H7 (cell line): ENCODE measurements around the gene CHCHD3. TPM values are rescaled to one million over a fixed set of nuclear protein-coding genes. Genes with fewer than 3 reads are reported as not detected.
A peak's percentile ranks its signal among the peaks of the same experiment; 100 is the strongest.
"Not testable (repeated sequence)": the region's sequence is repeated elsewhere in the genome, so short reads cannot be mapped to it uniquely, and the experiment has no call there.

ENCODE experiments used
- DNase-seq: peaks from one replicate; pipeline ENCODE4 v3.0.0; 2012
- H3K27me3 ChIP-seq: 2 replicates; pipeline ENCODE4 v1.6.0; 2011; ENCODE audit warnings: mild to moderate bottlenecking, low read length; ENCODE audit not compliant: control insufficient read depth, insufficient read depth
- H3K36me3 ChIP-seq: replicated peaks from 2 replicates; pipeline ENCODE4 v1.5.1; 2011; ENCODE audit warnings: low read length; ENCODE audit not compliant: control insufficient read depth, insufficient read depth
- H3K4me3 ChIP-seq: 2 replicates; pipeline ENCODE4 v1.5.1; 2011; ENCODE audit warnings: low read depth, mild to moderate bottlenecking, control low read depth, low read length, moderate library complexity; ENCODE audit not compliant: insufficient read depth
- total RNA-seq: library from RNA; depleted of rRNA; stranded (reverse); fragments of >200 nt; shearing (Covaris generic); gene quantifications from 2 replicates; pipeline ENCODE4 v1.2.3, GENCODE V29; 2014

Gene CHCHD3
- total RNA-seq, 1 experiment from 2014 or later, result 121 TPM

DNA sequence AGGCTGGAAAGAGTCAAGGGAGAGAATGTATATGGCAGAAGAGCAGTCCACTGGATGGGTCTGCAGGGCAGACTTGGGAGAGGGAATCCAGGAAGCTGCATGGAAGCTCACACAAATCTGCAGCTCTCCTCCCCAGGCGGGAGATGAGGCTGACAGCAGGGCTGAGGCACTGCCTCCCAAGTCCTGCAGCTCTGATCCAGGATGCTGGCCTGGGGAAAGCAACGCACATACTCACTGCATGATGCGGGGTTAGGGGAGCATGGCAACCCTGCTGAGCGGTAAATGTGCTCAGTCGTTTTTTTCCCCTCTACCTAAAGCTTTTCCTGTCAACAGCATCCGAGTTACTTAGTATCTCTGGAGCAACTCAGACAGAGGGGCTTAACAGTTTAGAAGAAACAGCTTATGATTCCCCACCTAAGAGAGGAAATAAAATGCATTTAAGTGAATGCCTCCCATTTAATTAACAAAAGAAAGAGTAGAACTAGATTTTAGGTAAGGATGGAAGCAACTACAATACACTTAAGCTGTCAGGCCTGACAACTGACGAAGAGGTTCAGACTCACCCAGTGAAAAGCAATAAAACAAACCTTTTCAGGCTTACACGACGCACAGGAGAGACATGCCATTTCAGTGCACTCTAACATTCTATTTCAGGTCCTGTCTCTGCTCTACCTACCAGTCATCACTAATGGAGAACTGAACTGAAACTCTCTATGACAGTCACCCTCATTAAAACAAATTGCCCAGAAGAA lies 37.0 kb downstream of the CHCHD3 start:
- peak; percentile 64 for DNase-seq
- Histone ChIP-seq H3K27me3 (no peaks in the 10 kb centered on the region), H3K36me3 (no peaks in the 10 kb centered on the region), H3K4me3 (no peak overlapping the region)

DNA sequence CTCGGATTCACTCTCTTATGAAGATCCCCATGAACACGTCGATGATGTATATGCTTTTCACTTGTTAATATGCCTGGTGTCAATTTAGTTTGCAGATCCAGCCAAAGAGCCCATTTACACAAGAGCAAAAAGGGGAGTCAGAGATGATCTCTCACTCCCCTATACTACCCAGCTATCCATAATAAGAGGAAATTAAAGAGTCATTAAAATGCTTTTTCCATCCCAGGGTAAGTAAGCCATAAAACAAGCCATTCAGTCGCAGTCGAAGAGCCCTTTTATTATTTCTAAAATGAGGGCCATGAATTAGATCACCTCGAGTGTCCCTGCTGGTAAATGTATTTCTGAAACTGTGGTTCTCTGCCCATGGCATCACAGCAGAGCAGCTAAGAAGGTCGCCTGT lies 41.2 kb downstream of the CHCHD3 start:
- no peak overlapping the region for H3K4me3 ChIP-seq
- no peaks in the 10 kb centered on the region for H3K36me3 ChIP-seq
- DNase-seq, result no peak
- no peaks in the 10 kb centered on the region for H3K27me3 ChIP-seq

DNA sequence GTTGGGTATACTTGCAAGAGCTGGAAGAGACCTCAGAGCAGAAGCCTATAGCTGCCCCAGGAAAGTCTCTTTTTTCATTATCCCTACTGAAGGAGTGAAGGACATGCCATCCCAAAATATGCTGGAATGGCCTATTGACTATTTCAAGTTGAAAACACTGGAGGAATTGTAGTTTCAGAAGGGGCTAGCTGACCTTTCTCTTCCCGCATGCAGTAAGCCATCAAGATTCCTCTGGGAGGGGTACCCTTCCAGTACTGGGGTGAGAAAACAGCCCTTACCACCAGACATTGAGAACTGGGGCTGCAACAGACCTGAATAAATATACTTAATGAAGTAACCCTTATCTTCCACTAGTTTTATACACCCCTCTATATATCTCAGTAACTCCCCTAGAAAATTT lies 41.7 kb downstream of the CHCHD3 start:
- Histone ChIP-seq H3K4me3 (no peak overlapping the region), H3K27me3 (no peaks in the 10 kb centered on the region), H3K36me3 (no peaks in the 10 kb centered on the region)
- DNase-seq, result peak; percentile 16

GRCh38 chr7:133039614-133040013 lies 42.3 kb downstream of the CHCHD3 start:
- Histone ChIP-seq H3K27me3 (no peaks in the 10 kb centered on the region), H3K36me3 (no peaks in the 10 kb centered on the region)
- DNase-seq, result no peak

DNA sequence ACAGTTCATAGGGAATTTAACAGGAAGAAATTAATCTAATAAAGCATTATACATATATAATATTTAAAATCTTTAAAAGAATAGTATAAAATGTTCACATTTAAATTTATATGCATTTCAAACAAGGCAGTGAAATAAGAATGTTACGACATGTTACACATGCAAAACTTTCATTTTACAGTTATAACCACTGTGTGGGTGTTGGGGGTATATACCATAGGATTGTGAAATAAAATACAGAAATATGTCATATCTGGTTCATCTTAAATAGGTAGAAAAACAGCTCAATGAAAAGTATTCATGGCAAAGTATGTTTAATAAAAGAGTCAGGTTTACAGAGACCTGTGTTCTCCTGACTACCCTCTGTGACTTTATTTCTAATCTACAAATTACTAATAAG lies 45.6 kb downstream of the CHCHD3 start:
- Histone ChIP-seq H3K36me3 (no peaks in the 10 kb centered on the region), H3K4me3 (no peak overlapping the region), H3K27me3 (no peaks in the 10 kb centered on the region)
- no peak for DNase-seq

More at GRCh38 chr7:133039614-133040013, 42.3 kb downstream of the CHCHD3 start:
- no peak overlapping the region for H3K4me3 ChIP-seq

DNA sequence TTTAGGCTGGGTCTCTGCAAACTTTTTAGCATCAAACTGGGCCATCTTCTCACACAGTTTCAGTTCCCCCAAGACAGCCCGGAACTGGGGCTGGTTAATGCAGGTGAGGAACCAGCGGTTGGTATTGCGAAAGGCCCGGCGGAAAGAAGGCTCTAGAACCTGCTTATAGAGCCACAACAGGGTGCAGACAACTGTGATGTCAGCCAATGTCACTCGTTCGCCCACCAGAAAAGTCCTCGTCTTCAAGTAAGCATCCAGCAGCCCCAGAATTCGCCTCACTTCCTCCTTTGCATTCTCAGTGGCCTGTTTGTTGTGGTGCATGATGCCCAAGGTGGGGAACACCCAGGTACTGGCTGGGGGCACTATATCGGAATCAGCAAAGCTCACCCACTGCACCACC lies 46.6 kb downstream of the CHCHD3 start:
- DNase-seq, H3K36me3 ChIP-seq, H3K4me3 ChIP-seq, H3K27me3 ChIP-seq: not testable (repeated sequence)

DNA sequence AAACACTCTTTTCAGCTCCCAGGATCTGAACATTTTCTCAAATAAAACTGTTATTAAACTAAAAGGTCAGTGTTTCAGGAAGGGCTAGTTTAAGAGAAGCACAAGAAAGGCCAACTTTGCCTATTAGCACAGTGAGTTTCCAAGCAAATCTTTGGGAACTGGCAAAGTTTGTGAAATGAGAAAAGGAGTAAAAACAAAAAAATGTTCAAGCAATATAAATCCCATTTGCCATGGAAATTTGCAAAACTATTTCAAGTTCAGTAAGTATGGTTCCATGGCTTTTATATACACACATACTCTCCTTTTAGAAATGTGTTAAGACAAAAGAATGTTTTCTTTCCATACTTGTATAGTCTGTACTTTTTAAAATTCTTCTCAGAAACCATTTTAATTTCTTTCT lies 51.5 kb downstream of the CHCHD3 start:
- DNase-seq, result no peak
- H3K4me3 ChIP-seq, result no peak overlapping the region
- no peaks in the 10 kb centered on the region for H3K27me3 ChIP-seq
- no peaks in the 10 kb centered on the region for H3K36me3 ChIP-seq

DNA sequence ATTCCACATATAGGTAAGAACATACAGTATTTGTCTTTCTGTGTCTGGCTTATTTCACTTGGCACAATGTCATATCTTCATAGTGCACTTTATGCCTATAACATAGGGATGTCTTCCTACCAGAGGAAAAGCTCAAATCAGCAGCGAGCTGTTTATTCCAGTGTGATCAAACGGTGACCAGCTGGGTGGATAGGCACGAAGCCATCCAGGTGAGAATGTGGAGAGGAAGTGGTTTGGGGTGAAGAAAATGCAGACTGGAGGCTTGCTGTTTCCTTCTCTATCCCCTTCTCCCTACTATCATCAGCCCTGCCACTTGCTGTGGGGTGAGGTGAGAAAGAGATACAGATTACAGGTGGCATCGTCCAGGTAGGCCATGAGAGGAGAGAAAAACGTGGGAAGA lies 52.4 kb downstream of the CHCHD3 start:
- no peaks in the 10 kb centered on the region for H3K27me3 ChIP-seq
- no peaks in the 10 kb centered on the region for H3K36me3 ChIP-seq
- DNase-seq, result no peak
- no peak overlapping the region for H3K4me3 ChIP-seq

- H3K4me3 ChIP-seq, result no peak overlapping the region
- H3K27me3 ChIP-seq, result no peaks in the 10 kb centered on the region
- no peaks in the 10 kb centered on the region for H3K36me3 ChIP-seq
- no peak for DNase-seq
Observed at GRCh38 chr7:133027397-133027796, 54.5 kb downstream of the CHCHD3 start.

- no peak for DNase-seq
- no peaks in the 10 kb centered on the region for H3K36me3 ChIP-seq
- no peaks in the 10 kb centered on the region for H3K27me3 ChIP-seq
- no peak overlapping the region for H3K4me3 ChIP-seq
Observed at GRCh38 chr7:133026210-133026859, 55.6 kb downstream of the CHCHD3 start.

GRCh38 chr7:133025056-133025455 lies 56.8 kb downstream of the CHCHD3 start:
- H3K4me3 ChIP-seq, result no peak overlapping the region
- H3K36me3 ChIP-seq, result no peaks in the 10 kb centered on the region
- DNase-seq, result no peak
- H3K27me3 ChIP-seq, result no peaks in the 10 kb centered on the region

GRCh38 chr7:133024596-133024995 lies 57.3 kb downstream of the CHCHD3 start:
- DNase-seq, result no peak
- no peak overlapping the region for H3K4me3 ChIP-seq
- H3K36me3 ChIP-seq, result no peaks in the 10 kb centered on the region
- H3K27me3 ChIP-seq, result no peaks in the 10 kb centered on the region

DNA sequence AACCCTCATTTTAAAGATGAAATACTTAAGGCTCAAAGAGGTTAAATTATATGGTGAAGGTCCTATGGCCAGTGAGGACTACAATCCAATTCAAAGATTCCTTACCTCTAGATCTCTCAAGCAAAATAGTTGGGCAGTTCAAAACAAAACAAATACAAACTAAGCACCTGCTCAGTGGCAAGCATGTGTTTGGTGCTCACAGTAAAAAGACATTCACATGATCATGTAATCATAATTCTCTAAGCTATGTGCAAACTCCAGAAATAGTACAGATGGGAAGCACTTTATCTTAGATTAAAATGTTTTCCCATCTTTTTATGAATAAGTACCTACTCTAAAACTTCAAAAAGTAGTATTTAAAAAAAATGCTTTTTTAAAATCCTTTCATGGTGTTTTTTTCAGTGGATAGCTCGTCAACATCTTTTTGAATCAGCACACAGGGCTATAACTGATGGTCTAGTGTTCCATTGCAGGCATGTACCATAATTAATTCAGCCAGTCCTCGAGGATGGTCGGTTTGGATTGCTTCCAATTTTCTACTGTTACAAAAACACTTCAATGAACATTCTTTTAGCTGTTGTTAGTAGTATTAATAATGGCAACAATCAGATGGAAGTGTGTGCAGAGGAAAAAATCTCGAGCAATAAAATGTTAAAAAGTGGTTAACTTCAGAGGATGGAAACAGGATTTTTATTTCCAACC lies 58.4 kb downstream of the CHCHD3 start:
- Histone ChIP-seq H3K36me3 (no peaks in the 10 kb centered on the region), H3K27me3 (no peaks in the 10 kb centered on the region), H3K4me3 (no peak overlapping the region)
- DNase-seq, result no peak

GRCh38 chr7:133022661-133023060 lies 59.2 kb downstream of the CHCHD3 start:
- Histone ChIP-seq H3K36me3 (no peaks in the 10 kb centered on the region), H3K27me3 (no peaks in the 10 kb centered on the region), H3K4me3 (no peak overlapping the region)
- DNase-seq, result no peak

DNA sequence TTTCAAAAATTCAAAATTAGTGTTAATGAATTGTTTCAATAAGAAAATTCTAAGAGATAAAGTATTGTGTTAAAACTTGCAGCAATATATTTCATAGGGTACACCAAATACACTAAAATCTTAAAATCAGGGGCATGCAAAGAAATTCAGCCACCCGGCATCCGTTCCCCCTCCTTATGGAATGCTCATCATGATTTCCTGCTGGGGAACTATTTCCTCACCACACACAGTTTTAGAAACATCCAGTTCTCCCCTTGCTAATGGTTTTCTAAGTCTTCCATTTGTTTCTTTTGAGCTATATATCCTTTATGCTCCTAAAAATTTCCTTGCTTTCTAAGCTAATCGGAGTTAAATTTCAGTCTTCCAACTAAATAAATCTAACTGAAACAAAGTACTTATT lies 60.7 kb downstream of the CHCHD3 start:
- no peak overlapping the region for H3K4me3 ChIP-seq
- DNase-seq, result no peak
- no peaks in the 10 kb centered on the region for H3K27me3 ChIP-seq
- no peaks in the 10 kb centered on the region for H3K36me3 ChIP-seq
